NCI-H2227 (cell line): ENCODE results near the gene ARHGAP24.
"Not testable (repeated sequence)": the region's sequence is repeated elsewhere in the genome, so short reads cannot be mapped to it uniquely, and the experiment has no call there.

Source experiments
- DNase-seq: peaks from one replicate; lab custom pipeline; 2025; ENCODE audit not compliant: unreplicated experiment; lab: John Stamatoyannopoulos, UW

ARHGAP24 gene

DNA sequence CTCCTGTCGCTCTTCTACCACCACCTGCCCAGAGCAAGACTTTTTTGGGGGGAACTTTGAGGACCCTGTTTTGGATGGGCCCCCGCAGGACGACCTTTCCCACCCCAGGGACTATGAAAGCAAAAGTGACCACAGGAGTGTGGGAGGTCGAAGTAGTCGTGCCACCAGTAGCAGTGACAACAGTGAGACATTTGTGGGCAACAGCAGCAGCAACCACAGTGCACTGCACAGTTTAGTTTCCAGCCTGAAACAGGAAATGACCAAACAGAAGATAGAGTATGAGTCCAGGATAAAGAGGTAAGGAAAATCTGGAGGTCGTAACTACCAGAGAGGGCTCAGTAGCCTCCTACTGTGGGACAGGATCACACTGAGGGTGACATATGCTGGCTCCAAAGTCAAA, 520.4 kb downstream of the ARHGAP24 start:
- DNase-seq: no peak

DNA sequence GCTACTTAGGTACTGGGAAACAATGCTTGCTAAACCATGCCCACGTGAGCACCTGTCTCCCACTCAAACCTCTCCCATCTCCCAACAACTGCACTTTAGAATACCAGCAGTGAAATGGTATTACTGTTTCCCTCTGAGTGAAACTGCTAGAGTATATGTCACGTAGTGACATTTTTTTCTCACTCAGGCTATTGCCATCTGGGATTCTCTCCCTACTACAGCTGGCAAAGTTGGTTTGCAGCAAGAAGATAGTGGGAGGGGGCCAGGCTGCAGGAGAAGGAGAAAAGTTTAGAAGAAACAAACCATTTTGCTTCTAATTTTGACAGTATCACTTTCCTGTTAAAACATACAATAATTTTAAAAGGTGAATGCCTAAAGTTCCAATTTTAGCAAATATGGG, 526.6 kb downstream of the ARHGAP24 start:
- DNase-seq: no peak

- no peak for DNase-seq
These were observed 529.1 kb downstream of the ARHGAP24 start for GRCh38 chr4:86004030-86004429.

DNA sequence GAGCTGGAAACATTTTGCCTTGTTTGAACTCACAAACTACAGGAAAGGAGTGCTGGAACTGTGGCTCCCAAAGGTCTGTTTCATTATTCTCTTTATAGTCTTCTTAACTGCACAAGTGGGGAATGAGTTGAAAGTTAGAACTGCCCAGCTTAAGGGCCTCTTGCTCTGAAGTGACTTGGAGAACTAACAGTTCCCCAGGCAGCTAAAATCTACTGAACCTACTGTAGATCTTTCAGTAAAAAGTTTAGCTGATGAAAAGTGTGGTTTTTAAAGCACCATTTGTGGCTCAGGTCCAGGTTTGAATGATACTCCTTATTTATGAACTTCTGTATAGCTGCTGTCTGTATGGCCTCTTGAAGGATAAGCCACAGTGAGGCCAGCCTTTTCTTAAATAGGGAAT, 531.1 kb downstream of the ARHGAP24 start:
- DNase-seq: no peak

GRCh38 chr4:86007042-86007441, 532.1 kb downstream of the ARHGAP24 start:
- DNase-seq: no peak

- no peak for DNase-seq
These were observed 536.2 kb downstream of the ARHGAP24 start for GRCh38 chr4:86011117-86011516.

DNA sequence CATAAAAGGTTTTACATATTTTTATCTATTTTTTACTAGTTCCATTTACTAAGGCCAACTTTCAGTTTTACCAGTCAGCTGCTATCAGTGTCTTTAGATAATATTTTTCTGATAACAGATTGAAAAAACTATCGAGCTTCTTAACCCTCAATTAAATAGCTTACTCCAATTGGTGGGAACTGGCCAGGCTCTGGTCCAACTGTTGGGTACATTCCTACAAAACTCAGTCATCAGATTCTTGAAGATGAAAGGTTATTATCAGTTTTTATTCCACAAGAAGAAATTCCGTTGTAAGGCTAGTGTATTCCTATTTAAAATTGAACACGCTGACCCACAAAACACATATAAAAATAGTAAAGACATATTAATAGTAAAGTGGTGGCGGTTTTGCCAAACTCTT, 538.7 kb downstream of the ARHGAP24 start:
- DNase-seq: no peak

DNA sequence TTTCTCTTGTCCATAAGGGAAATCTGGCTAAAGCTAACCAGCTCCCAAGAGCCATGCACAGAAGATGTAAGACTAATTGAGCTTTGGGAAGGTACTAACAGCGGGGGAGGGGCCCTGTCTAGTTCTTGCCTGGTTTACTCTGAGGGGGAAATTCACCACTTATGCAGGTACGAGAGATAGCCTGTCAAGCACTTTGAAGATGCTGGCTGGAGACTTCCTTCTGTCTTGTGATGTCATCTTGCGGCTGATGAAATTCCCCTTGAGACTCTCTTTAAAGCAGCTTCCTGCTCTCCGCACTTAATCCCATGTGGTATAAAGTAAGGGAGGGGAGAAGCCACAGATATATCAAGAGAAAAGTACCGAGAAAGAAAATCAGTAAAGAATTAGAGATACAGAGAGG, 539.6 kb downstream of the ARHGAP24 start:
- DNase-seq: no peak

- DNase-seq: no peak
These were observed 540.7 kb downstream of the ARHGAP24 start for GRCh38 chr4:86015412-86016350.

GRCh38 chr4:86019362-86019761, 544.4 kb downstream of the ARHGAP24 start:
- no peak for DNase-seq

- DNase-seq: no peak
These were observed 545.0 kb downstream of the ARHGAP24 start for GRCh38 chr4:86019906-86020305.

DNA sequence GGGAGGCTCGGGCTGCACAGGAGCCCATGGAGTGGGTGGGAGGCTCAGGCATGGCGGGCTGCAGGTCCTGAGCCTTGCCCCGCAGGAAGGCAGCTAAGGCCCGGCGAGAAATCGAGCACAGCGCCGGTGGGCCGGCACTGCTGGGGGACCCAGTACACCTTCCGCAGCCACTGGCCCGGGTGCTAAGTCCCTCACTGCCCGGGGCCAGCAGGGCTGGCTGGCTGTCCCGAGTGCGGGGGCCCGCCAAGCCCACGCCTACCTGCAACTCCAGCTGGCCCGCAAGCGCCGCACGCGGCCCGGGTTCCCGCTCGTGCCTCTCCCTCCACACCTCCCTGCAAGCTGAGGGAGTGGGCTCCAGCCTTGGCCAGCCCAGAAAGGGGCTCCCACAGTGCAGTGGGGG, 546.7 kb downstream of the ARHGAP24 start:
- not testable (repeated sequence) for DNase-seq

- no peak for DNase-seq
These were observed 551.8 kb downstream of the ARHGAP24 start for GRCh38 chr4:86026720-86027119.

DNA sequence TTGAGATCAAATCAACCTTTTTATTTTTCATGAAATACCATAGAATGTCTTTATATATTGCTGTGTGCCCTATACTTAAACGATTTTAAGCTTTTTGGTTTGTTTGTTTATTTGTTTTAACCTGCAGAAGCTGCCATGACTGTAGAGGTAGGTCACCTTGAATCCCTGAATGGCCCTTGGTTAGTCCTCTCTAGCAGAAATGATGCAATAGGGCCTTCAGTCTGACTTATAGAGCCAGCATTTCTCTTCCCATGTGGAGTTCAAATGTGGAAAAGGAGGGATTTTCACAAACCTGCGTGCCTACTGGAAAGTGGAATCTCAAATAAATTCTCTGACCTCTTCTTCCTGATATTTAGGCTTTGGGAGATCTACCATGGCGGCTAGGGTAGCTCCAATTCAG, 557.0 kb downstream of the ARHGAP24 start:
- no peak for DNase-seq

DNA sequence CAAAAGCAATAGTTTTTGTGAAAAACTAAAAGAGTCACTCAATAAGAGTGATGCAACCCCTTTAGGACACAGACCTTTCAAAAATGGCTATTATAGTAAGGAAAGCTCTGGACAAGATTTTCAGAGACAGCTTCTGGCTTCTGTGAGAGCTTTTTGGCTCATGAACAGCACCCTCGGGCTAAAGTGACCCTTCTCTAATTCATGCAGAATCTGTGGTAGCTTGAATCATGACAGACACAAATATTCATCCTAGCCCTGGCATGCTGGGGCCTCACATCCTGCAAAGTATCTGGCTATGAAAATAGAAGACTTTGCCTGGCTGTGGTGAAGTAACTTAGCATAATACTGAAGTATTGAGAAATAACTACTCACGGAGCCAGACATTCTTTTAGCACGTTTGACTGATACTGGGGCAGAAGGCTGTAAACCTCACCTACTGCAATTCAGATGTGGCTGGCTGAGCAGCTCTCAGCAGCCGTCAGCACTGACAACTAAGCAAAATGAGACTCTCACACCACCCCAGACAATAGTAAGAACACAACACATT, 557.6 kb downstream of the ARHGAP24 start:
- DNase-seq: no peak

GRCh38 chr4:86033171-86033570, 558.2 kb downstream of the ARHGAP24 start:
- DNase-seq: no peak

GRCh38 chr4:86034616-86035015, 559.7 kb downstream of the ARHGAP24 start:
- no peak for DNase-seq

DNA sequence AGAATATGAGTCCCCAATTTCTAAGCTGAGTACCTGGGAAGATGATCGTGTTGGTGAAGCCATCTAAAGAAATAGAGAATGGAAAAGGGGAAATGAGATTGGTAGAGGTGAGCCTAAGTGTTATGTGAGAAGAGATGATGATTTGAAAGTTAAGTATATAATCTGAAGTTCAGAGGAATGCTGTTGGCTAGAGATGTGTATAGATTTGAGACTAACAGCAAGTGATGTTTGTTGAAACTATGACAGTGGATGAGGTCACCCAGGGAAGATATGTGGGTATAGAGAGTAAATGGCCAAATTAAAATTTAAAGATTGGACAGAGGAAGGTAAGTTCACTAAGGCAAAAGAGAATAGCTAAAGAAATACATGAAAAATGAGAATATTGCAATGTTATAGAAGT, 560.7 kb downstream of the ARHGAP24 start:
- no peak for DNase-seq

- DNase-seq: no peak
These were observed 561.8 kb downstream of the ARHGAP24 start for GRCh38 chr4:86036736-86037135.

- DNase-seq: no peak
These were observed 563.1 kb downstream of the ARHGAP24 start for GRCh38 chr4:86038037-86038436.

- DNase-seq: peak; percentile 47
These were observed 569.0 kb downstream of the ARHGAP24 start for GRCh38 chr4:86043755-86044592.

- DNase-seq: no peak
These were observed 569.6 kb downstream of the ARHGAP24 start for GRCh38 chr4:86044593-86044985.
